Ishikawa (cell line): ENCODE data around the gene HAUS1.
A peak's percentile ranks its signal among the peaks of the same experiment; 100 is the strongest.

Experiments
- CEBPB ChIP-seq: IDR thresholded peaks from 2 replicates; pipeline ENCODE4 v1.6.1; 2012
- CREB1 ChIP-seq: IDR thresholded peaks from 2 replicates; pipeline ENCODE4 v1.6.1; 2012; ENCODE audit warnings: low read depth
- EGR1 ChIP-seq: IDR thresholded peaks from 2 replicates; pipeline ENCODE4 v1.6.1; 2012
- EP300 ChIP-seq: IDR thresholded peaks from 2 replicates; pipeline ENCODE4 v1.6.1; 2012; ENCODE audit warnings: borderline replicate concordance
- FOXM1 ChIP-seq: IDR thresholded peaks from 2 replicates; pipeline ENCODE4 v1.6.1; 2012; ENCODE audit warnings: low read depth, borderline replicate concordance
- NFIC ChIP-seq: IDR thresholded peaks from 2 replicates; pipeline ENCODE4 v1.6.1; 2012
- RAD21 ChIP-seq: IDR thresholded peaks from 2 replicates; pipeline ENCODE4 v1.6.1; 2012; ENCODE audit warnings: low read depth
- TAF1 ChIP-seq: IDR thresholded peaks from 2 replicates; pipeline ENCODE4 v1.6.1; 2012; ENCODE audit warnings: low read depth, mild to moderate bottlenecking
- TCF12 ChIP-seq: IDR thresholded peaks from 2 replicates; pipeline ENCODE4 v1.6.1; 2012; ENCODE audit warnings: low read depth
- TEAD4 ChIP-seq: IDR thresholded peaks from 2 replicates; pipeline ENCODE4 v1.6.1; 2012
- YY1 ChIP-seq: IDR thresholded peaks from 2 replicates; pipeline ENCODE4 v1.6.1; 2012; ENCODE audit warnings: low read depth
- ZBTB7A ChIP-seq: IDR thresholded peaks from 2 replicates; pipeline ENCODE4 v1.6.1; 2012; ENCODE audit warnings: low read depth
- TF ChIP-seq, protein P1 (sequence below): IDR thresholded peaks from 2 replicates; pipeline ENCODE4 v1.6.1; 2012
- TF ChIP-seq, protein P2 (sequence below): IDR thresholded peaks from 2 replicates; pipeline ENCODE4 v1.6.1; 2012; ENCODE audit warnings: low read depth, mild to moderate bottlenecking
- TF ChIP-seq, protein P3 (sequence below): IDR thresholded peaks from 2 replicates; pipeline ENCODE4 v1.6.1; 2012

HAUS1 gene

DNA sequence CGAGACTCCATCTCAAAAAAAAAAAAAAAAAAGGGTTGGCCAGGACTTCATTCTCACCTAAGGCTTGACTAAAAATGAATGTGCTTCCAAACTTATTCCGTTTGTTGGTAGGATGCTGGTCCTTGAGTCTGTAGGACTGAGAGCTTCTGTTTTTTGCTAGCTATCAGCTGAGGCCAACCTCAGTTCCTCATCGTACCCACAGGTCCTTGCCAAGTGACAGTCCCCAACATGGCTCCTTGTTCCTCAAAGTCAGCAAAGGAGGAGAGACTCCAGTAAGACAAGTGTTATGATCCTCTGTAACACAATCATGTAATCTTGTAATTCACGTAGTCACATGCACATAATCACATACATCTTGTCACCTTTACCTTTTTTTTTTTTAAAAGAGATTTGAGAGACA is 37.0 kb downstream of the HAUS1 start:
- TF ChIP-seq YY1 = no peak
- TF ChIP-seq RAD21 = no peak
- no peak for TF ChIP-seq TAF1
- no peak for TF ChIP-seq EP300
- TF ChIP-seq, protein P1, sequence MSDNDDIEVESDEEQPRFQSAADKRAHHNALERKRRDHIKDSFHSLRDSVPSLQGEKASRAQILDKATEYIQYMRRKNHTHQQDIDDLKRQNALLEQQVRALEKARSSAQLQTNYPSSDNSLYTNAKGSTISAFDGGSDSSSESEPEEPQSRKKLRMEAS = no peak
- TF ChIP-seq NFIC = no peak
- no peak for TF ChIP-seq TEAD4
- TF ChIP-seq, protein P2, sequence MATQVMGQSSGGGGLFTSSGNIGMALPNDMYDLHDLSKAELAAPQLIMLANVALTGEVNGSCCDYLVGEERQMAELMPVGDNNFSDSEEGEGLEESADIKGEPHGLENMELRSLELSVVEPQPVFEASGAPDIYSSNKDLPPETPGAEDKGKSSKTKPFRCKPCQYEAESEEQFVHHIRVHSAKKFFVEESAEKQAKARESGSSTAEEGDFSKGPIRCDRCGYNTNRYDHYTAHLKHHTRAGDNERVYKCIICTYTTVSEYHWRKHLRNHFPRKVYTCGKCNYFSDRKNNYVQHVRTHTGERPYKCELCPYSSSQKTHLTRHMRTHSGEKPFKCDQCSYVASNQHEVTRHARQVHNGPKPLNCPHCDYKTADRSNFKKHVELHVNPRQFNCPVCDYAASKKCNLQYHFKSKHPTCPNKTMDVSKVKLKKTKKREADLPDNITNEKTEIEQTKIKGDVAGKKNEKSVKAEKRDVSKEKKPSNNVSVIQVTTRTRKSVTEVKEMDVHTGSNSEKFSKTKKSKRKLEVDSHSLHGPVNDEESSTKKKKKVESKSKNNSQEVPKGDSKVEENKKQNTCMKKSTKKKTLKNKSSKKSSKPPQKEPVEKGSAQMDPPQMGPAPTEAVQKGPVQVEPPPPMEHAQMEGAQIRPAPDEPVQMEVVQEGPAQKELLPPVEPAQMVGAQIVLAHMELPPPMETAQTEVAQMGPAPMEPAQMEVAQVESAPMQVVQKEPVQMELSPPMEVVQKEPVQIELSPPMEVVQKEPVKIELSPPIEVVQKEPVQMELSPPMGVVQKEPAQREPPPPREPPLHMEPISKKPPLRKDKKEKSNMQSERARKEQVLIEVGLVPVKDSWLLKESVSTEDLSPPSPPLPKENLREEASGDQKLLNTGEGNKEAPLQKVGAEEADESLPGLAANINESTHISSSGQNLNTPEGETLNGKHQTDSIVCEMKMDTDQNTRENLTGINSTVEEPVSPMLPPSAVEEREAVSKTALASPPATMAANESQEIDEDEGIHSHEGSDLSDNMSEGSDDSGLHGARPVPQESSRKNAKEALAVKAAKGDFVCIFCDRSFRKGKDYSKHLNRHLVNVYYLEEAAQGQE = no peak
- TF ChIP-seq EGR1 = no peak
- TF ChIP-seq FOXM1 = no peak
- TF ChIP-seq CREB1 = no peak
- TF ChIP-seq, protein P3, sequence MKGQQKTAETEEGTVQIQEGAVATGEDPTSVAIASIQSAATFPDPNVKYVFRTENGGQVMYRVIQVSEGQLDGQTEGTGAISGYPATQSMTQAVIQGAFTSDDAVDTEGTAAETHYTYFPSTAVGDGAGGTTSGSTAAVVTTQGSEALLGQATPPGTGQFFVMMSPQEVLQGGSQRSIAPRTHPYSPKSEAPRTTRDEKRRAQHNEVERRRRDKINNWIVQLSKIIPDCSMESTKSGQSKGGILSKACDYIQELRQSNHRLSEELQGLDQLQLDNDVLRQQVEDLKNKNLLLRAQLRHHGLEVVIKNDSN = no peak
- no peak for TF ChIP-seq TCF12
- TF ChIP-seq ZBTB7A = no peak

DNA sequence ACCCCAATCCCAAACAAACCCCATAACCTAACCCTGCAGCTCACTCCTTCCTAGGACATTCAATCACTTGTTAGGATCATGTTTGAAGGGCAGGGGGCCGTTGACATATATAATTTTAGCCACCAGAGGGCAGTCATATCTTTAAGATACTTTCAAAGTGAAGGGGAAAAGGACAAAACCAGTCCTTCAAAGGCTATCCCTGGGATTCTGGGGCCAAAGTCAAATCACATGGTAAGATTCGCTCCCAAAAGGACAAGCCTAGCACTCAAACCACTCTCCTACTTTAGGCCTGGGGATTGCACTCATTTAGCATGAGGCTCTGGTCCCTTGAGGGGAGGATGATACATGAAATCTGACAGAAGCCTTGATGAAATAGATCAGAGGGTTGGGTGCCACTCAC is 44.6 kb downstream of the HAUS1 start:
- TF ChIP-seq, protein P3 = no peak
- TF ChIP-seq FOXM1 (no peak), ZBTB7A (no peak), TCF12 (no peak), CREB1 (no peak), TAF1 (no peak), RAD21 (peak; percentile 89)
- TF ChIP-seq, protein P2 = no peak

DNA sequence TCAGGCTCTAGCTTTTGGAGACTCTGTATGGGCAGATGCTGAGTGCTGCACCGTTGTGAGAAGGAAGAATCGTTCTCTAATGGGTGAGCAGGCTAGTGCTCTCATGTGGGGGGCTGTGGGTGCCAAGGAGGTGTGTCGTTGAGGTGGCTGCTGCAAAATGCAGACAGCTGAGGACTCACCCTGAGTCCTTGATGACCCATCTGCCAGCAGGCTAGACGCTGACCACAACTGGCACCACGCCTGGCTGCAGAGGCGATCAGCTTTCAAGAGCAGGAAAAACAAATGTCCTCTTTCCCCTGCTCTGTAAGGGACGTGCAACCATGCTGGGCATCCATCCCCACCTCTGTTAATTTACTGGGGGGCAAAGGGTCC is 48.2 kb downstream of the HAUS1 start:
- TF ChIP-seq CEBPB (peak; percentile 7; the same call in 1 of the 2 replicates), NFIC (no peak)
- TF ChIP-seq, protein P3 = 0 out of 2 replicates have a peak, but pooled peaks have one; percentile 14

DNA sequence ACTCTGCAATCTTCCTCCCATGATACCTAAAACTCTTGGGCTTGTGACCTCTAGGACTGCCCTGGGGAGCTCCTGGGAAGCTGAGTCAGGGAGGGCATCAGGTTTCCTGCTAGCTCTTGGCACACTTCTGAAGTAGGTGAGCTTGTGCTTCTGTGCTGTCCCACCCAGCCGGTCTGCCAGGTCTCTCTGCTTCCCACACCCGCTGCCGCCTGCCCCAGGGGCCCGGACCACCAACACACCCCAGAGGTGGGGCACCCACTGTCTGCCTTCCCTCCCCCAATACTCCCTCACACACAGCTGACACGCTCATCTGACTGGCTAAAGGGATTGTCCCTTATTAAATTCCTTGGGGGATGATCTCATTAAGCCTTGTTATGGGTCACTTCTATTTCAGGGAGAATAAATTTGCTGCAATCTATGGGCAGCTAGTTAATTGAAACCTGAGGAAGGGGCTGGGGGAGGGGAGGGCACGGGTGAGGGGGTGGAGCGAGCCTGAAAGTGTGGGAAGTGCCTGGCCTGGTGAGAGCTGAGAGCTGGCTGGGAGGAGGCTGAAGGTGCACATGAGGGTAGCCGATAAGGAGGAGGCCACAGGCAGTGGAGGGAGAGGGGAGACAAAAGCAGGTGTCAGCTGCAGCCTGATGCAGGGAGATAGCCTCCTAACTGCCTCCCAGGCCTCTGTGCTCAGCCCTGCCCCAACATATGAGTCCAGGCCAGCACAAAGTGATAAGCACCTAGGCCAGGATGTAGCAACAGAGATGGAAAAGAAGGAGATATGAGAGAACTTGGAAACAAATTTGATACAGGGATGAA is 48.8 kb downstream of the HAUS1 start:
- TF ChIP-seq FOXM1 (peak; percentile 76; the same call in 1 of the 2 replicates), CREB1 (no peak; the same call in 1 of the 2 replicates), EP300 (peak; percentile 88), TEAD4 (peak; percentile 64; the same call in 1 of the 2 replicates), RAD21 (no peak), YY1 (no peak), ZBTB7A (peak; percentile 93), EGR1 (no peak), CEBPB (no peak; the same call in 1 of the 2 replicates), NFIC (peak; percentile 88), TCF12 (peak; percentile 93), TAF1 (no peak)
- TF ChIP-seq, protein P3 = 0 out of 2 replicates have a peak, but pooled peaks have one; percentile 0
- TF ChIP-seq, protein P2 = no peak
- TF ChIP-seq, protein P1 = peak; percentile 46; the same call in 1 of the 2 replicates
